HCT116 (cell line): ENCODE results near the gene BSCL2. TPM values are rescaled to one million over a fixed set of nuclear protein-coding genes. Genes with fewer than 3 reads are reported as not detected.

Experiments
- ATAC-seq: fragments of 200-7000 bp; cut with Tn5 transposase; 2 replicates; pipeline ENCODE4 v1.9.1; 2020; ENCODE audit warnings: mild to moderate bottlenecking, moderate library complexity
- BruUV-seq: library from RNA; stranded (reverse); fragments of 400-500 nt; replicated peaks from 2 replicates; lab custom pipeline; 2021; lab: Mats Ljungman, UMichigan
- CTCF ChIA-PET: fragments of 300-600 bp; sonication (Branson Sonifier 250); formaldehyde crosslinking; loops from one replicate; lab custom pipeline; 2021; ENCODE audit warnings: antibody characterized with exemption; lab: Charles Lee
- POLR2A ChIA-PET: fragments of 300-600, 350-600 bp; sonication (Branson Sonifier 250); formaldehyde crosslinking; loops from one replicate; lab custom pipeline; 2021; ENCODE audit warnings: antibody characterized with exemption; lab: Charles Lee
- RAD21 ChIA-PET, 2 experiments: fragments of 300-600 bp; sonication (Branson Sonifier 250); formaldehyde crosslinking; loops; one replicate each; lab custom pipeline; 2023; ENCODE audit warnings: low total read pairs in 2 of 2; ENCODE audit not compliant: uncharacterized antibody in 2 of 2, unreplicated experiment in 2 of 2, low non-redundant PET in 1 of 2; lab: Charles Lee
- DNase-seq: peaks from one replicate; pipeline ENCODE4 v3.0.0-alpha.2; 2010; ENCODE audit warnings: low read depth, low spot score
- H2AFZ ChIP-seq: fragments of 200-600 bp; shearing (Covaris generic), sonication (generic); 2 replicates; pipeline ENCODE4 v1.6.1; 2017; ENCODE audit warnings: low read depth, mixed run types, mixed read lengths, antibody characterized with exemption, low read length; ENCODE audit not compliant: poor library complexity, severe bottlenecking
- H3K27ac ChIP-seq: 2 replicates; pipeline ENCODE4 v1.5.1; 2012; ENCODE audit warnings: low read depth, low read length
- H3K27me3 ChIP-seq: fragments of 200-600 bp; sonication (generic); 2 replicates; pipeline ENCODE4 v1.6.1; 2016; ENCODE audit warnings: mixed run types, low read length, mixed read lengths; ENCODE audit not compliant: insufficient read depth
- H3K36me3 ChIP-seq, 2 experiments: fragments of 200-500 bp in 1 of 2; fragments of 200-600 bp in 1 of 2; sonication (Bioruptor generic) in 1 of 2; sonication (generic) in 1 of 2; 2 replicates each; pipeline versions ENCODE4 v1.5.1 to v1.6.1; 2014 to 2016; ENCODE audit warnings: low read length in 2 of 2, inconsistent platforms in 1 of 2, mixed read lengths in 1 of 2, mixed run types in 1 of 2; ENCODE audit not compliant: insufficient read depth in 2 of 2, control insufficient read depth in 1 of 2
- H3K4me1 ChIP-seq, 2 experiments: fragments of 200-600 bp in 1 of 2; sonication (generic) in 1 of 2; 2 replicates each; pipeline versions ENCODE4 v1.5.1 to v1.6.1; 2012 to 2017; ENCODE audit warnings: low read length in 2 of 2, inconsistent platforms in 1 of 2, mild to moderate bottlenecking in 1 of 2, mixed read lengths in 1 of 2, mixed run types in 1 of 2, moderate library complexity in 1 of 2; ENCODE audit not compliant: insufficient read depth in 2 of 2, control insufficient read depth in 1 of 2
- H3K4me2 ChIP-seq: fragments of 200-600 bp; sonication (generic); 2 replicates; pipeline ENCODE4 v1.6.1; 2017; ENCODE audit warnings: mixed run types, low read length, mixed read lengths
- H3K4me3 ChIP-seq, 2 experiments: fragments of 200-600 bp in 1 of 2; sonication (generic) in 1 of 2; replicated peaks in 1 of 2; 2 replicates each; pipeline ENCODE4 v1.5.1; 2011 to 2016; ENCODE audit warnings: low read length in 2 of 2, control low read depth in 1 of 2, low read depth in 1 of 2, mild to moderate bottlenecking in 1 of 2, mixed read lengths in 1 of 2, mixed run types in 1 of 2
- H3K79me2 ChIP-seq: fragments of 200-600 bp; sonication (generic); 2 replicates; pipeline ENCODE4 v1.6.1; 2017; ENCODE audit warnings: mild to moderate bottlenecking, mixed run types, low read length, moderate library complexity, mixed read lengths; ENCODE audit not compliant: insufficient read depth
- H3K9ac ChIP-seq: fragments of 200-600 bp; sonication (generic); 2 replicates; pipeline ENCODE4 v1.6.1; 2016; ENCODE audit warnings: low read length, mixed read lengths
- H3K9me2 ChIP-seq: fragments of 200-600 bp; sonication (generic), shearing (Covaris generic); 2 replicates; pipeline ENCODE4 v1.6.1; 2017; ENCODE audit warnings: mixed run types, mild to moderate bottlenecking, moderate library complexity; ENCODE audit not compliant: insufficient read depth
- H3K9me3 ChIP-seq, 2 experiments: fragments of 200-500 bp in 1 of 2; fragments of 200-600 bp in 1 of 2; sonication (Bioruptor generic) in 1 of 2; sonication (generic) in 1 of 2; 2 replicates each; pipeline ENCODE4 v1.6.1; 2014 to 2017; ENCODE audit warnings: low read length in 2 of 2, mixed read lengths in 2 of 2, inconsistent platforms in 1 of 2, low read depth in 1 of 2, mild to moderate bottlenecking in 1 of 2, mixed run types in 1 of 2, moderate library complexity in 1 of 2; ENCODE audit not compliant: control insufficient read depth in 1 of 2, insufficient read depth in 1 of 2
- H4K20me1 ChIP-seq: fragments of 200-600 bp; sonication (generic), shearing (Covaris generic); 2 replicates; pipeline ENCODE4 v1.6.1; 2017; ENCODE audit warnings: mixed run types, mild to moderate bottlenecking, moderate library complexity; ENCODE audit not compliant: insufficient read depth
- ATF3 ChIP-seq: IDR thresholded peaks from 2 replicates; pipeline ENCODE4 v1.6.1; 2012
- CEBPB ChIP-seq: IDR thresholded peaks from 2 replicates; pipeline ENCODE4 v1.6.1; 2012; ENCODE audit warnings: low read depth
- EGR1 ChIP-seq: IDR thresholded peaks from 2 replicates; pipeline ENCODE4 v1.6.1; 2012; ENCODE audit warnings: low read depth
- ELF1 ChIP-seq: IDR thresholded peaks from 2 replicates; pipeline ENCODE4 v1.6.1; 2012; ENCODE audit warnings: low read depth, borderline replicate concordance
- EZH2 ChIP-seq: fragments of 200-600 bp; sonication (generic); IDR thresholded peaks from 2 replicates; pipeline ENCODE4 v1.6.1; 2017; ENCODE audit warnings: antibody characterized with exemption, mixed run types
- EZH2phosphoT487 ChIP-seq: fragments of 200-600 bp; IDR thresholded peaks from 2 replicates; pipeline ENCODE4 v1.6.1; 2018; ENCODE audit warnings: antibody characterized with exemption, borderline replicate concordance
- FOSL1 ChIP-seq: IDR thresholded peaks from 2 replicates; pipeline ENCODE4 v1.6.1; 2012; ENCODE audit warnings: low read depth
- JUND ChIP-seq: IDR thresholded peaks from 2 replicates; pipeline ENCODE4 v1.6.1; 2012
- MAX ChIP-seq: IDR thresholded peaks from 2 replicates; pipeline ENCODE4 v1.6.1; 2012
- POLR2A ChIP-seq: IDR thresholded peaks from 2 replicates; pipeline ENCODE4 v1.7.0; 2011; ENCODE audit warnings: borderline replicate concordance; ENCODE audit not compliant: insufficient read depth, insufficient read length; ENCODE audit errors: extremely low read depth
- POLR2AphosphoS5 ChIP-seq: IDR thresholded peaks from 2 replicates; pipeline ENCODE4 v1.6.1; 2011; ENCODE audit warnings: mild to moderate bottlenecking, low read depth, low read length, moderate library complexity
- RAD21 ChIP-seq: IDR thresholded peaks from 2 replicates; pipeline ENCODE4 v1.6.1; 2012; ENCODE audit warnings: low read depth, mild to moderate bottlenecking
- REST ChIP-seq: IDR thresholded peaks from 2 replicates; pipeline ENCODE4 v1.6.1; 2012; ENCODE audit warnings: low read depth
- SP1 ChIP-seq: IDR thresholded peaks from 2 replicates; pipeline ENCODE4 v1.6.1; 2012; ENCODE audit warnings: low read depth
- SRF ChIP-seq: IDR thresholded peaks from 2 replicates; pipeline ENCODE4 v1.6.1; 2012; ENCODE audit warnings: low read depth
- ZFX ChIP-seq: fragments of 450-650 bp; IDR thresholded peaks from 2 replicates; pipeline ENCODE4 v1.6.1; 2017
- ZNF274 ChIP-seq: fragments of 200-500 bp; sonication (Bioruptor generic); IDR thresholded peaks from 2 replicates; pipeline ENCODE4 v1.6.1; 2014; ENCODE audit warnings: mild to moderate bottlenecking, low read depth, low read length, inconsistent platforms
- intact Hi-C: fragments of 100-400 bp; cut with micrococcal nuclease; formaldehyde crosslinking; loops from 2 replicates; pipeline ENCODE4 v1.10.0; 2022
- total RNA-seq: library from RNA; stranded (reverse); gene quantifications from one replicate; pipeline ENCODE4 v1.2.1, GENCODE V29; 2021; ENCODE audit not compliant: unreplicated experiment
- TF ChIP-seq, protein P1 (sequence below), 3 experiments: fragments of 200-600 bp in 1 of 3; sonication (generic) in 1 of 3; IDR thresholded peaks in 2 of 3; conservative IDR thresholded peaks in 1 of 3; 2 replicates each; pipeline ENCODE4 v1.5.1; 2012 to 2017; ENCODE audit warnings: low read depth in 2 of 3, low read length in 2 of 3, antibody characterized with exemption in 1 of 3, borderline replicate concordance in 1 of 3, control low read depth in 1 of 3, mild to moderate bottlenecking in 1 of 3, mixed read lengths in 1 of 3, mixed run types in 1 of 3, moderate library complexity in 1 of 3; ENCODE audit not compliant: insufficient read depth in 1 of 3

Gene BSCL2
- total RNA-seq, 1 experiment from 2014 or later, result 62.0 TPM

- no peak for TF ChIP-seq ZNF274
- no peak for TF ChIP-seq EZH2
- no peak for TF ChIP-seq SRF
- TF ChIP-seq SP1, result no peak
- no peak for TF ChIP-seq REST
- no peak for TF ChIP-seq RAD21
- no peak for TF ChIP-seq JUND
- TF ChIP-seq ELF1, result no peak
- no peak for TF ChIP-seq POLR2A
- TF ChIP-seq POLR2AphosphoS5, result no peak
- no peak for TF ChIP-seq CEBPB
- no peak for TF ChIP-seq EGR1
- TF ChIP-seq, protein P1, sequence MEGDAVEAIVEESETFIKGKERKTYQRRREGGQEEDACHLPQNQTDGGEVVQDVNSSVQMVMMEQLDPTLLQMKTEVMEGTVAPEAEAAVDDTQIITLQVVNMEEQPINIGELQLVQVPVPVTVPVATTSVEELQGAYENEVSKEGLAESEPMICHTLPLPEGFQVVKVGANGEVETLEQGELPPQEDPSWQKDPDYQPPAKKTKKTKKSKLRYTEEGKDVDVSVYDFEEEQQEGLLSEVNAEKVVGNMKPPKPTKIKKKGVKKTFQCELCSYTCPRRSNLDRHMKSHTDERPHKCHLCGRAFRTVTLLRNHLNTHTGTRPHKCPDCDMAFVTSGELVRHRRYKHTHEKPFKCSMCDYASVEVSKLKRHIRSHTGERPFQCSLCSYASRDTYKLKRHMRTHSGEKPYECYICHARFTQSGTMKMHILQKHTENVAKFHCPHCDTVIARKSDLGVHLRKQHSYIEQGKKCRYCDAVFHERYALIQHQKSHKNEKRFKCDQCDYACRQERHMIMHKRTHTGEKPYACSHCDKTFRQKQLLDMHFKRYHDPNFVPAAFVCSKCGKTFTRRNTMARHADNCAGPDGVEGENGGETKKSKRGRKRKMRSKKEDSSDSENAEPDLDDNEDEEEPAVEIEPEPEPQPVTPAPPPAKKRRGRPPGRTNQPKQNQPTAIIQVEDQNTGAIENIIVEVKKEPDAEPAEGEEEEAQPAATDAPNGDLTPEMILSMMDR (IDR thresholded peaks at IDR 0.05 in 2 of 3, conservative IDR thresholded peaks at IDR 0.05 in 1 of 3; ENCODE audit: borderline replicate concordance in 1 of 3, insufficient read depth in 1 of 3, low read depth in 2 of 3, low read length in 2 of 3), result no peak
- TF ChIP-seq ATF3, result no peak
- TF ChIP-seq EZH2phosphoT487, result no peak
- TF ChIP-seq FOSL1, result no peak
- TF ChIP-seq MAX, result no peak
- no peak for TF ChIP-seq ZFX
- Histone ChIP-seq H3K79me2 (peaks cover 65% of the 10 kb centered on the region), H3K36me3 (peaks cover 10 to 21% of the 10 kb centered on the region in 2 experiments; a peak in 3 of 4 replicates), H2AFZ (no peak overlapping the region), H3K27ac (peak overlapping the region; percentile 41; the same call in 1 of the 2 replicates), H3K27me3 (no peaks in the 10 kb centered on the region), H3K4me3 (no peak overlapping the region), H3K4me1 (peaks cover 12 to 29% of the 10 kb centered on the region in 2 experiments), H3K9me3 (no peaks in the 10 kb centered on the region), H3K9ac (no peak overlapping the region), H4K20me1 (no peaks in the 10 kb centered on the region), H3K4me2 (no peak overlapping the region), H3K9me2 (no peaks in the 10 kb centered on the region)
- CTCF ChIA-PET, result interaction anchor here (1.6 kb wide), 1 partner anchor 223 kb away, joined by 4 read pairs; no protein-coding TSS in a partner anchor
- intact Hi-C loops, result loop anchor here (5.0 kb wide), 1 partner anchor 35 kb away; the partner anchor contains the start of genes EML3 and ROM1
- POLR2A ChIA-PET, result interaction anchor here (0.8 to 14.1 kb wide), 2 partner anchors 18 to 194 kb away, joined by 3 to 195 read pairs; partner anchors contain the start of genes C11orf98 and CSKMT
- no peak for DNase-seq
- BruUV-seq, result no TSS peak
- RAD21 ChIA-PET, result no interaction called here
- no peak for ATAC-seq
Measured at GRCh38 chr11:62647609-62648005, 59.6 kb downstream of the BSCL2 start.
